Naive thymus-derived CD4-positive, alpha-beta T cell (primary cell): ENCODE data around the gene LMLN. TPM values are rescaled to one million over a fixed set of nuclear protein-coding genes. Genes with fewer than 3 reads are reported as not detected.

Source experiments
- ATAC-seq: fragments of 150-1000 bp; cut with Tn5 transposase; 2 replicates; pipeline ENCODE4 v1.10.0; 2021; ENCODE audit warnings: mild to moderate bottlenecking, moderate library complexity
- CTCF ChIA-PET: fragments of 350-600 bp; sonication (Branson Sonifier 250); formaldehyde crosslinking; loops from one replicate; lab custom pipeline; 2021; ENCODE audit warnings: antibody characterized with exemption; lab: Charles Lee
- POLR2A ChIA-PET: fragments of 350-600 bp; sonication (Branson Sonifier 250); formaldehyde crosslinking; loops from one replicate; lab custom pipeline; 2021; ENCODE audit warnings: antibody characterized with exemption, inconsistent platforms; lab: Charles Lee
- DNase-seq, 9 donors: peaks; one replicate each; pipeline versions ENCODE4 v3.0.0 to v3.0.0-alpha.2; 2020 to 2022; ENCODE audit warnings: mixed read lengths in 1 of 9
- H3K27ac ChIP-seq: one replicate; pipeline ENCODE4 v1.7.0; 2013; ENCODE audit warnings: mild to moderate bottlenecking, low read depth, low read length, moderate library complexity
- H3K27me3 ChIP-seq, 2 donors: one replicate each; pipeline ENCODE4 v1.7.0; 2013; ENCODE audit warnings: low read length in 2 of 2, mild to moderate bottlenecking in 2 of 2, moderate library complexity in 2 of 2; ENCODE audit not compliant: control insufficient read depth in 2 of 2, insufficient read depth in 2 of 2
- H3K36me3 ChIP-seq, 3 experiments: 1 replicate in 2 of 3; 2 replicates in 1 of 3; pipeline ENCODE4 v1.7.0; 2013; ENCODE audit warnings: low read length in 3 of 3, mild to moderate bottlenecking in 3 of 3, moderate library complexity in 1 of 3; ENCODE audit not compliant: insufficient read depth in 3 of 3, control insufficient read depth in 2 of 3
- H3K4me1 ChIP-seq, 2 donors: one replicate each; pipeline ENCODE4 v1.7.0; 2013; ENCODE audit warnings: low read length in 2 of 2, mild to moderate bottlenecking in 2 of 2, moderate library complexity in 1 of 2; ENCODE audit not compliant: control insufficient read depth in 2 of 2, insufficient read depth in 2 of 2
- H3K4me3 ChIP-seq: 2 replicates; pipeline ENCODE4 v1.7.0; 2013; ENCODE audit warnings: mild to moderate bottlenecking, low read length
- H3K9me3 ChIP-seq, 3 experiments: 1 replicate in 2 of 3; 2 replicates in 1 of 3; pipeline ENCODE4 v1.7.0; 2013; ENCODE audit warnings: low read length in 3 of 3; ENCODE audit not compliant: control insufficient read depth in 2 of 3
- H3K27ac Mint-ChIP-seq, 9 donors: one replicate each; pipeline ENCODE4 v1.8.0; 2020 to 2022; ENCODE audit warnings: mixed read lengths in 9 of 9, mild to moderate bottlenecking in 8 of 9, moderate library complexity in 5 of 9, inconsistent platforms in 2 of 9
- H3K27me3 Mint-ChIP-seq, 5 donors: one replicate each; pipeline ENCODE4 v1.8.0; 2021 to 2022; ENCODE audit warnings: mixed read lengths in 5 of 5, mild to moderate bottlenecking in 1 of 5
- H3K36me3 Mint-ChIP-seq, 5 donors: one replicate each; pipeline ENCODE4 v1.8.0; 2020 to 2022; ENCODE audit warnings: mixed read lengths in 5 of 5, mild to moderate bottlenecking in 3 of 5, inconsistent platforms in 1 of 5
- H3K4me1 Mint-ChIP-seq, 7 donors: one replicate each; pipeline ENCODE4 v1.8.0; 2020 to 2022; ENCODE audit warnings: mixed read lengths in 7 of 7, mild to moderate bottlenecking in 3 of 7, inconsistent platforms in 1 of 7
- H3K4me3 Mint-ChIP-seq, 10 donors: one replicate each; pipeline ENCODE4 v1.8.0; 2020 to 2022; ENCODE audit warnings: mild to moderate bottlenecking in 10 of 10, mixed read lengths in 10 of 10, moderate library complexity in 6 of 10, inconsistent platforms in 2 of 10
- H3K9me3 Mint-ChIP-seq, 11 donors: one replicate each; pipeline ENCODE4 v1.8.0; 2020 to 2022; ENCODE audit warnings: mixed read lengths in 11 of 11, mild to moderate bottlenecking in 4 of 11, inconsistent platforms in 1 of 11, moderate library complexity in 1 of 11
- intact Hi-C, 2 donors: fragments of 100-400 bp; cut with micrococcal nuclease; formaldehyde crosslinking; loops; one replicate each; pipeline ENCODE4 v1.15.1; 2023
- polyA plus RNA-seq, 2 donors: library from polyadenylated mRNA; unstranded; fragments of 300-500 nt; fragmentation: Illumina TruSeq; gene quantifications; one replicate each; pipeline ENCODE4 v1.2.3, GENCODE V29; 2021
- total RNA-seq, 6 experiments: library from RNA in 5 of 6; stranded (reverse) in 5 of 6; gene quantifications; 1 replicate in 5 of 6; 2 replicates in 1 of 6; pipeline ENCODE4 v1.2.3 and lab custom pipeline; 2021 to 2026

LMLN gene
- total and polyA plus RNA-seq, 7 experiments from 2014 or later: 1.5 to 10.9 (median 4.6) TPM

GRCh38 chr3:198061119-198062067 lies 101.4 kb downstream of the LMLN start:
- no peak overlapping the region for H3K27ac Mint-ChIP-seq
- Histone ChIP-seq H3K4me3 (no peak overlapping the region), H3K4me1 (no peaks in the 10 kb centered on the region), H3K9me3 (no peaks in the 10 kb centered on the region), H3K36me3 (no peaks in the 10 kb centered on the region), H3K27me3 (no peaks in the 10 kb centered on the region), H3K27ac (no peak overlapping the region)
- POLR2A ChIA-PET: no interaction called here
- ATAC-seq: no peak
- peaks cover 0 to 2% (median 0%) of the 10 kb centered on the region in 11 donors for H3K9me3 Mint-ChIP-seq
- no peak for DNase-seq
- CTCF ChIA-PET: no interaction called here
- H3K27me3 Mint-ChIP-seq: peaks cover 5 to 26% (median 21%) of the 10 kb centered on the region in 5 donors
- intact Hi-C loops: no loop called here
- H3K4me3 Mint-ChIP-seq: no peak overlapping the region
- H3K36me3 Mint-ChIP-seq: peaks cover 0 to 9% (median 4%) of the 10 kb centered on the region in 5 donors
- H3K4me1 Mint-ChIP-seq: peaks cover 0 to 2% (median 0%) of the 10 kb centered on the region in 7 donors

- Mint-ChIP-seq H3K36me3 (peaks cover 0 to 7% (median 2%) of the 10 kb centered on the region in 5 donors), H3K4me1 (peaks cover 0 to 2% (median 0%) of the 10 kb centered on the region in 7 donors), H3K27ac (no peak overlapping the region), H3K4me3 (no peak overlapping the region), H3K27me3 (peaks cover 5 to 25% (median 19%) of the 10 kb centered on the region in 5 donors), H3K9me3 (peaks cover 0 to under 1% (median 0%) of the 10 kb centered on the region in 11 donors)
- Histone ChIP-seq H3K4me3 (no peak overlapping the region), H3K27ac (no peak overlapping the region), H3K4me1 (no peaks in the 10 kb centered on the region), H3K36me3 (no peaks in the 10 kb centered on the region), H3K9me3 (no peaks in the 10 kb centered on the region), H3K27me3 (no peaks in the 10 kb centered on the region)
- ChIA-PET POLR2A (no interaction called here), CTCF (no interaction called here)
- ATAC-seq (no peak), DNase-seq (no peak)
- intact Hi-C loops: no loop called here
These were observed 102.0 kb downstream of the LMLN start for GRCh38 chr3:198062068-198062465.

GRCh38 chr3:198064420-198064819 lies 104.4 kb downstream of the LMLN start:
- intact Hi-C loops: no loop called here
- POLR2A ChIA-PET: no interaction called here
- CTCF ChIA-PET: no interaction called here
- Histone ChIP-seq H3K4me3 (no peak overlapping the region), H3K9me3 (no peaks in the 10 kb centered on the region), H3K4me1 (no peaks in the 10 kb centered on the region), H3K36me3 (no peaks in the 10 kb centered on the region), H3K27me3 (no peaks in the 10 kb centered on the region), H3K27ac (no peak overlapping the region)
- no peak for ATAC-seq
- Mint-ChIP-seq H3K36me3 (peaks cover 0 to 4% (median 0%) of the 10 kb centered on the region in 5 donors), H3K4me1 (no peaks in the 10 kb centered on the region), H3K27me3 (peaks cover 0 to 19% (median 9%) of the 10 kb centered on the region in 5 donors), H3K4me3 (no peak overlapping the region), H3K9me3 (no peaks in the 10 kb centered on the region), H3K27ac (no peak overlapping the region)
- no peak for DNase-seq

DNA sequence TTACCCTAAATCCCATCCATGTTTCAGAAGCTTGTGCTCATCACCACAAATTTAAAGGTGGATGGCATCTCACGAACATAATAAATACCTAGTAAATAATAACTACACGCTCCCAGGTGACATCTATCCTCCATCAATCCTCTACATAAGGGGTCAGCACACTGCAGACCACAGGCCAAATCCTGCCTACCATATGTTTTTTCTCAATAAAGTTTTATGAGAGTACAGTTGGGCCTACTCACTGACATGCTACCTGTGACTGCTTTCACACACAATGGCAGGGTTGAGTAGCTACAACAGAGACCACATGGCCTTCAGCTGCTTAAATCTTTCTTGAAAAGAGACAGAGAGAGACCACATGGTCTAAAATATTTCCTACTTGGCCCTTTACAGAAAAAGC lies 105.9 kb downstream of the LMLN start:
- H3K4me3 Mint-ChIP-seq: no peak overlapping the region
- H3K36me3 Mint-ChIP-seq: peaks cover 0 to 4% (median 0%) of the 10 kb centered on the region in 5 donors
- intact Hi-C loops: no loop called here
- POLR2A ChIA-PET: no interaction called here
- Histone ChIP-seq H3K4me1 (no peaks in the 10 kb centered on the region), H3K36me3 (no peaks in the 10 kb centered on the region), H3K27me3 (no peaks in the 10 kb centered on the region), H3K4me3 (no peak overlapping the region), H3K9me3 (no peaks in the 10 kb centered on the region), H3K27ac (no peak overlapping the region)
- no peak for DNase-seq
- peaks cover 0 to 13% (median 8%) of the 10 kb centered on the region in 5 donors for H3K27me3 Mint-ChIP-seq
- CTCF ChIA-PET: interaction anchor here (0.7 to 2.4 kb wide), 2 partner anchors 14 to 15 kb away, joined by 3 to 8 read pairs; no protein-coding TSS in a partner anchor
- H3K9me3 Mint-ChIP-seq: no peaks in the 10 kb centered on the region
- H3K4me1 Mint-ChIP-seq: peaks cover 0 to 1% (median 0%) of the 10 kb centered on the region in 7 donors
- ATAC-seq: no peak
- no peak overlapping the region for H3K27ac Mint-ChIP-seq

DNA sequence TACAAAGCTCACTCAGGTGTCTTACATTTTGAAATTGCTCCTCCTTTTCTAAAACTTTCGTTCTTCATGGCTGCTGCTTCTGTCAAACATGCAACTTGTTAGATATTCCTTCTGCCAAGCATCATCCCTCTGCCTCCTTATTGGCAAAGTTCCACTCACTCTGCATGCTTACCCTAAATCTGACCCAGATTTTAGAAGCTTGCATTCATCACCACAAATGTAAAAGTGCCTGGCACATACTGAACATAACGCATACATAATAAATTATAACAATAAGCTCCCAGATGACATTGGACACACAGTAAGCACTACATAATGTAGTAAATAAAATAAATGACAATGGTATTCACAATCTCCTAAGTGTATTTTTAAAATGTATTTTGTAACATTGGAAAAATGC lies 107.4 kb downstream of the LMLN start:
- H3K27me3 ChIP-seq: no peaks in the 10 kb centered on the region
- no peak overlapping the region for H3K27ac Mint-ChIP-seq
- peaks cover 0 to 13% (median 5%) of the 10 kb centered on the region in 7 donors for H3K4me1 Mint-ChIP-seq
- DNase-seq (no peak), ATAC-seq (no peak)
- intact Hi-C loops: no loop called here
- CTCF ChIA-PET: interaction anchor here (2.4 kb wide), 1 partner anchor 12 kb away, joined by 8 read pairs; no protein-coding TSS in a partner anchor
- no peak overlapping the region for H3K4me3 ChIP-seq
- no peaks in the 10 kb centered on the region for H3K36me3 ChIP-seq
- no peaks in the 10 kb centered on the region for H3K9me3 ChIP-seq
- H3K9me3 Mint-ChIP-seq: no peaks in the 10 kb centered on the region
- H3K27ac ChIP-seq: no peak overlapping the region
- peaks cover 0 to 4% (median 0%) of the 10 kb centered on the region in 5 donors for H3K36me3 Mint-ChIP-seq
- H3K4me3 Mint-ChIP-seq: no peak overlapping the region
- no peaks in the 10 kb centered on the region for H3K4me1 ChIP-seq
- peaks cover 0 to 9% (median 6%) of the 10 kb centered on the region in 5 donors for H3K27me3 Mint-ChIP-seq
- POLR2A ChIA-PET: no interaction called here

- H3K4me1 ChIP-seq: no peaks in the 10 kb centered on the region
- H3K4me1 Mint-ChIP-seq: peaks cover 0 to 13% (median 5%) of the 10 kb centered on the region in 7 donors
- POLR2A ChIA-PET: interaction anchor here (1.8 kb wide), 1 partner anchor 10 kb away, joined by 5 read pairs; no protein-coding TSS in a partner anchor
- peaks cover 0 to 20% (median 7%) of the 10 kb centered on the region in 5 donors for H3K27me3 Mint-ChIP-seq
- ATAC-seq (no peak), DNase-seq (no peak)
- CTCF ChIA-PET: interaction anchor here (1.5 kb wide), 1 partner anchor 9 kb away, joined by 4 read pairs; no protein-coding TSS in a partner anchor
- no peaks in the 10 kb centered on the region for H3K9me3 Mint-ChIP-seq
- H3K9me3 ChIP-seq: no peaks in the 10 kb centered on the region
- no peak overlapping the region for H3K4me3 ChIP-seq
- H3K27me3 ChIP-seq: no peaks in the 10 kb centered on the region
- no peak overlapping the region for H3K27ac ChIP-seq
- no peak overlapping the region for H3K4me3 Mint-ChIP-seq
- no peak overlapping the region for H3K27ac Mint-ChIP-seq
- H3K36me3 ChIP-seq: no peaks in the 10 kb centered on the region
- H3K36me3 Mint-ChIP-seq: no peaks in the 10 kb centered on the region
- intact Hi-C loops: no loop called here
These were observed 110.9 kb downstream of the LMLN start for GRCh38 chr3:198070871-198071270.
